NCI-H460 (cell line): ENCODE data around the gene TEX10. TPM values are rescaled to one million over a fixed set of nuclear protein-coding genes. Genes with fewer than 3 reads are reported as not detected.

Source experiments
- DNase-seq: peaks from one replicate; pipeline ENCODE4 v3.0.0-alpha.2; 2016; ENCODE audit warnings: low read depth; ENCODE audit errors: extremely low read depth
- total RNA-seq: library from RNA; depleted of rRNA; stranded (reverse); fragments of >200 nt; shearing (Covaris generic); gene quantifications from 2 replicates; pipeline ENCODE4 v1.2.3, GENCODE V29; 2014; rRNA removed

TEX10 gene
- total RNA-seq, 1 experiment from 2014 or later: 38.9 TPM

DNA sequence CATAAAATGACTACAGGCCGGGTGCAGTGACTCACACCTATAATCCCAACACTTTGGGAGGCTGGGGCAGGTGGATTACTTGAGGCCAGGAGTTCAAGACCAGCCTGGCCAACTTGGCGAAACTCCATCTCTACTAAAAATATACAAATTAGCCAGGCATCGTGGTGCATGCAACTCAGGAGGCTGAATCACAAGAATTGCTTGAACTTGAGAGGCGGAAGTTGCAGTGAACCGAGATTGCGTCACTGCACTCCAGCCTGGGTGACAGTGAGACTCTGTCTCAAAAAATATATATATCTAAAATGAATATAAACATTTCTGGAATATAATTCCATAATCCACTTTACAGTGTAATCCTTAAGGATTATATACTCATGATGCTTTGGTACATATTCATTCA is 66.5 kb downstream of the TEX10 start:
- DNase-seq: no peak

DNA sequence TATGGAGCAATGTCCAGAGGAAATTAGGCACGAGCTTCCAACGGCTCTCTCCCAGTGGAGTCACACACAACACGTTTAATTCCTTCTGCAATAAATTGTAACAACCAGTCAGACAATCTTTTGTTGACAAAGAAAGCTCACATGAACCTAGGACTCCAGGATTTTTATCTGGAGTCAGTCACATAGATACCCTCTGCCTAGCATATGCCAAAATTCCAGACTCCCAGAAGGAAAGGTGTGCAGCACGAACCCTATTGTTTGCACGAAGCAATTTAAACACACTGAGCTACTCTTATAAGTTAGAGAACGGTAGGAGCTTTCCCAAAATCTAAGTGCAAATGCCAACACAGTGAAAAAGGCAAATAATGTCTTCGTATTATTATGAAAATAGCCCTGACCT is 67.1 kb downstream of the TEX10 start:
- DNase-seq: no peak

DNA sequence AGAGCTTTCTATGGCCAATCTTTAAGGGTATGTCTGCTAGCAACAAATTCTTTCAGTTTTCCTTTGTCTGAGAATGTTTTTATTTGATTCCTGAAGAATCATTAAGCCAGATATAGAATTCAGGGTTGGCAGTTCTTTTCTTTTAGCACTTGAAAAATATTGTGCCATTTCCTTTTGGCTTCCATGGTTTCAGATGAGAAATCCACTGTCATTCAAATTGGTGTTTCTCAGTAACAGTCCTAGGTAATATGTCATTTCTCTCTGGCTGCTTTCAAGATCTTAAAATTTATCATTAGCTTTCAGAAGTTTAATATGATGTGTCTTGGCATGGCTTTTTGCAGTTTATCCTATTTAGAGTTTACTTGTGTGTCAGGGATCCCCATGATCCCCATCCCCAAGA is 67.7 kb downstream of the TEX10 start:
- DNase-seq: no peak

DNA sequence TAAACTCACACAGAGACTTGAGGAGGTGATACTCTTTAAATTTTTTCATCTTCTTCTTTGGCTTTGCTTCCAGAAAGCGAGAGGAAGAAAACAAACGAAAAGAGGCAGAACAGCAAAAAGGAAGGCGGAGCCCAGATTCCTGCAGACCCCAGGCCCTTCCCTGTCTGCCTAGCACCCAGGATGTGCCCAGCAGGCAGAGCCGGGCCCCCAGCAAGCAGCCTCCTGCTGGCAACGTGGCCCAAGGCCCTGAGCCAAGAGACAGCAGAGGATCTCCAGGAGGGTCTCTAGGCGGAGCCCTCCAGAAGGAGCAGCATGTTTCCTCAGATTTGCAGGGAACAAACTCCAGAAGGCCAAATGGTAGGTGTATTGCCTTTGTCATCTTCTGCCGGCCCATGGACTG is 68.5 kb downstream of the TEX10 start:
- DNase-seq: no peak

DNA sequence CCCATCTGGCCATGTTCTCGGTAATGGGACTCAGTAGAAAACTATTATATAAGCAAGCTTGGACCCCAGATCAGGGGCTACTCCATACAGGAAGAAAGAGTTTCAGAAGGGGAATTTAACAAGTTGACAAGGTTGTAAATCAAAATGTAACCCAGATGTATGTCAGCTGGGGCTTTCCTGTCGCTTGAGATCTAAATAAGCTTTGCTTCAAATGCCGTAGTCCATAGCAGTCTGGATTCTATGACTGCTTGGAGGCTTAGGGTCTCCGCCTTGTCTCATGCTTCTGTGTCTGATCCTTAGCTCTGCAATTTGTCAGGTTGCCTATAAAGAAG is 70.4 kb downstream of the TEX10 start:
- no peak for DNase-seq

DNA sequence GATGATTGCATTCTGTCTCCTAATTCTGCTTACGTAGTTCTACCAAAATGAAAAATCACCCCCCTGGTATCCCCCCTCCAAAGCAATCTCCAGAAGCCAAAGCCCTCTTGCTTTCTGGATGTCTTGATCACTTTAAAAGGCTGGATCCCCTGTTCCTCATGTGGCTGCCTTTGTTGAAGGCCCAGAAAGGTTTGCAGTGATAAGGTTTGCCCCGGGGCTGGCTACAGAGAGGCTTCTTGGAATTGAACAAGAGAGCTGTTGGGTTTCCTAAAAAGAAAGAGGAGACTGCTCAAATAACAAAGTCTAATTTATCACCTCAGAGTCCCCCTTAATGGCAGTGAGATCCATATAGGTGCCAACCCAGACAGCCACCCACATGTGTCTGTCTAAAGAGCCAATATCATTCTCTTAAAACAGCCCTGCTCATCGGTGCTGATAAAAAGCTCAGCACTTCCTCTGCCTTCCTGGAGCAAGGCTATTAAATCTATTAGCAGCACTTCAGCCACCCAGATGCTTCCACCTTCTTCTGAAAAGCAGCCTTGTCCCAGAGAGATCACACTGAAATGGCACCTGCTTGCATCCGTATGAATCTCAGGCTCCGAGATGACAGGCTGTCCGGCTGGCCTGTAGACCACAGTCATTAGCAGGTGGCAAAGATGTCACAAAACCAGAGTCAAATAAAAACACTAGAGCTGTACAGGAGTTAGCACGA is 70.9 kb downstream of the TEX10 start:
- no peak for DNase-seq

- DNase-seq: no peak
These were observed 71.7 kb downstream of the TEX10 start for GRCh38 chr9:100281066-100281465.

DNA sequence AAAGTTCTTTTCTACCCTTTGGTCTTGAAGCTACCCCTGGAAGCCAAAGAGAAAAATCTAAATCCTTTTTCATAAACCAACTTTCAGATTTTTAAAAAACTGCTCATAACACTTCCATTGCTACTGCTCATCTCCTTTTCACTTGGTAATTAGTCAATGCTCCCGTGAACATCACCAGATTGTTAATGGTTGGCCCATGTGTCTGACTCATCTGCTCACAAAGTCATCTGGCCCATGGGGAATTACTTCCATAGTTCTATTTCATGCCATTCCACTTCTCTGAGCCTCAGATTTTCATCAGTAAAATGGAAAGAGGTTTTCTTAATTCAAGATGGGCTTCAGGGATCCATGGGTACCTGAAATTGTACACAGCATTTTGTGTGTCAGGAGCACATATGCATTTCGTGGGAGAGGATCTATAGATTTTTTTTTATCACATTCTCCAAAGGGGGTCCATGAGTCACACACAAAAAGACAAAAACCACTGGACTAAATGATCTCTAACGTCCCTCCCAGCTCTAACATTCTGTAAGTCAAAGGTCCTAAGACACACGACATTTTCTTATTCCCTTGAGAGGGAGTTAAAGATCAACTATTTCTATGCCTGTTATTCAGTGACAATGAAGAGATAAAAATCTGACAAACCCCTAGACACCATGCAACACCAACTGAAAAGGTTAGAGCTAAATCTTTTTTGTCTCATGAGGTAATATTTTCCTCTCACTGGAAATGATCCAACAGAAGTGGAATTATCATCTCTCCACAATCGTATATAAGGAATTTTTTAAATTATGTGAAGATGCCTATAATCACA is 75.4 kb downstream of the TEX10 start:
- DNase-seq: no peak

- no peak for DNase-seq
These were observed 83.1 kb downstream of the TEX10 start for GRCh38 chr9:100269656-100270055.

- DNase-seq: no peak
These were observed 84.5 kb downstream of the TEX10 start for GRCh38 chr9:100268271-100268670.

- DNase-seq: no peak
These were observed 85.5 kb downstream of the TEX10 start for GRCh38 chr9:100267211-100267610.

Other genes starting within 250 kb of the TEX10 start
- gene MSANTD3, start 74.2 kb upstream of the TEX10 start, total RNA-seq: 78.2 and 82.0 TPM in 2 replicates
- gene TMEFF1, start 120.2 kb upstream of the TEX10 start, total RNA-seq: 0.42 and 1.5 TPM in 2 replicates
- 0.67 and 1.4 TPM in 2 replicates for gene CAVIN4, start 225.1 kb upstream of the TEX10 start, total RNA-seq